HEK293 (cell line): ENCODE data around the gene BRD8.
A peak's percentile ranks its signal among the peaks of the same experiment; 100 is the strongest.
"Not testable (repeated sequence)": the region's sequence is repeated elsewhere in the genome, so short reads cannot be mapped to it uniquely, and the experiment has no call there.

Source experiments
- CTCF ChIA-PET: fragments of 350-600 bp; formaldehyde crosslinking; extraction: SDS; loops from one replicate; lab custom pipeline; 2021; ENCODE audit warnings: antibody characterized with exemption; lab: Yijun Ruan, JAX
- POLR2A ChIA-PET: fragments of 300-600 bp; formaldehyde crosslinking; extraction: SDS; loops from one replicate; lab custom pipeline; 2020; ENCODE audit warnings: antibody characterized with exemption, inconsistent platforms; lab: Yijun Ruan, JAX
- H3K27ac ChIP-seq: fragments of 200-500 bp; sonication (Bioruptor generic); 2 replicates; pipeline ENCODE4 v1.5.1; 2014; ENCODE audit warnings: low read depth, low read length, control low read depth, inconsistent platforms; ENCODE audit errors: extremely low read depth
- H3K36me3 ChIP-seq, 2 experiments: fragments of 200-500 bp in 1 of 2; sonication (Bioruptor generic) in 1 of 2; 1 replicate in 1 of 2; 2 replicates in 1 of 2; pipeline ENCODE4 v1.5.1; 2014 to 2017; ENCODE audit warnings: inconsistent platforms in 2 of 2, low read length in 2 of 2; ENCODE audit not compliant: control insufficient read depth in 2 of 2, insufficient read depth in 1 of 2
- H3K4me1 ChIP-seq: fragments of 200-500 bp; sonication (Bioruptor generic); 2 replicates; pipeline ENCODE4 v1.5.1; 2014; ENCODE audit warnings: mild to moderate bottlenecking, low read length, inconsistent platforms; ENCODE audit not compliant: control insufficient read depth, insufficient read depth
- H3K4me3 ChIP-seq: 2 replicates; pipeline ENCODE4 v1.5.1; 2011; ENCODE audit warnings: low read depth, mild to moderate bottlenecking, control low read depth, low read length, moderate library complexity
- H3K9me3 ChIP-seq: fragments of 200-500 bp; sonication (Bioruptor generic); 2 replicates; pipeline ENCODE4 v1.5.1; 2014; ENCODE audit warnings: low read depth, low read length, inconsistent platforms; ENCODE audit not compliant: control insufficient read depth, insufficient read depth
- HOXD13 ChIP-seq: sonication (generic); formaldehyde crosslinking; IDR thresholded peaks from 2 replicates; pipeline ENCODE4 v1.8.0; 2022; ENCODE audit warnings: missing genetic modification reagents, borderline replicate concordance
- KLF8 ChIP-seq: fragments of 450-650 bp; formaldehyde crosslinking; IDR thresholded peaks from 2 replicates; pipeline ENCODE4 v1.5.1; 2016; ENCODE audit warnings: missing biosample characterization, missing genetic modification characterization
- SALL2 ChIP-seq: fragments of 450-650 bp; formaldehyde crosslinking; IDR thresholded peaks from 2 replicates; pipeline ENCODE4 v1.5.0; 2017; ENCODE audit warnings: missing biosample characterization, mild to moderate bottlenecking, missing genetic modification characterization, borderline replicate concordance
- TRIM28 ChIP-seq: IDR thresholded peaks from 2 replicates; pipeline ENCODE4 v1.6.1; 2011; ENCODE audit warnings: low read length, control low read depth, borderline replicate concordance
- ZBTB10 ChIP-seq: fragments of 450-650 bp; formaldehyde crosslinking; IDR thresholded peaks from 2 replicates; pipeline ENCODE4 v1.5.1; 2016; ENCODE audit warnings: missing biosample characterization, missing genetic modification characterization
- ZBTB17 ChIP-seq: fragments of 450-650 bp; formaldehyde crosslinking; IDR thresholded peaks from 2 replicates; pipeline ENCODE4 v1.5.1; 2016; ENCODE audit warnings: missing biosample characterization, missing genetic modification characterization
- ZNF121 ChIP-seq: fragments of 450-650 bp; formaldehyde crosslinking; IDR thresholded peaks from 2 replicates; pipeline ENCODE4 v1.5.1; 2016; ENCODE audit warnings: missing biosample characterization, missing genetic modification characterization
- ZNF146 ChIP-seq: fragments of 450-650 bp; formaldehyde crosslinking; IDR thresholded peaks from 2 replicates; pipeline ENCODE4 v1.5.1; 2016; ENCODE audit warnings: missing biosample characterization, missing genetic modification characterization
- ZNF157 ChIP-seq: fragments of 450-650 bp; formaldehyde crosslinking; IDR thresholded peaks from 2 replicates; pipeline ENCODE4 v1.5.1; 2016; ENCODE audit warnings: missing biosample characterization, missing genetic modification characterization
- ZNF239 ChIP-seq: fragments of 450-650 bp; formaldehyde crosslinking; IDR thresholded peaks from 2 replicates; pipeline ENCODE4 v1.5.1; 2016; ENCODE audit warnings: missing biosample characterization, missing genetic modification characterization
- ZNF37A ChIP-seq: fragments of 450-650 bp; IDR thresholded peaks from 2 replicates; pipeline ENCODE4 v1.5.1; 2018; ENCODE audit warnings: missing biosample characterization, missing genetic modification characterization
- ZNF394 ChIP-seq: fragments of 450-650 bp; formaldehyde crosslinking; IDR thresholded peaks from 2 replicates; pipeline ENCODE4 v1.5.1; 2016; ENCODE audit warnings: missing biosample characterization, missing genetic modification characterization, mild to moderate bottlenecking, moderate library complexity, borderline replicate concordance
- ZNF423 ChIP-seq: fragments of 450-650 bp; formaldehyde crosslinking; IDR thresholded peaks from 2 replicates; pipeline ENCODE4 v1.5.1; 2016; ENCODE audit warnings: missing biosample characterization, missing genetic modification characterization
- ZNF473 ChIP-seq: fragments of 450-650 bp; formaldehyde crosslinking; IDR thresholded peaks from 2 replicates; pipeline ENCODE4 v1.5.1; 2017; ENCODE audit warnings: missing biosample characterization, missing genetic modification characterization
- ZNF544 ChIP-seq: fragments of 450-650 bp; formaldehyde crosslinking; IDR thresholded peaks from 2 replicates; pipeline ENCODE4 v1.5.0; 2017; ENCODE audit warnings: missing biosample characterization, missing genetic modification characterization
- ZNF596 ChIP-seq: fragments of 450-650 bp; IDR thresholded peaks from 2 replicates; pipeline ENCODE4 v1.5.0; 2018; ENCODE audit warnings: missing biosample characterization, mild to moderate bottlenecking, missing genetic modification characterization, moderate library complexity
- ZNF658 ChIP-seq: fragments of 450-650 bp; formaldehyde crosslinking; IDR thresholded peaks from 2 replicates; pipeline ENCODE4; 2016; ENCODE audit warnings: missing biosample characterization, missing genetic modification characterization
- ZNF664 ChIP-seq: fragments of 450-650 bp; formaldehyde crosslinking; IDR thresholded peaks from 2 replicates; pipeline ENCODE4 v1.5.1; 2016; ENCODE audit warnings: missing biosample characterization, missing genetic modification characterization
- ZNF792 ChIP-seq: fragments of 450-650 bp; formaldehyde crosslinking; IDR thresholded peaks from 2 replicates; pipeline ENCODE4 v1.5.1; 2016; ENCODE audit warnings: missing biosample characterization, missing genetic modification characterization

BRD8 gene

GRCh38 chr5:138210985-138211384, 32.6 kb upstream of the BRD8 start:
- CTCF ChIA-PET: interaction anchor here (1.2 kb wide), 1 partner anchor 12 kb away, joined by 3 read pairs; no protein-coding TSS in a partner anchor
- TF ChIP-seq ZNF146 (tag by site-specific recombination) (peak; percentile 87), ZNF792 (tag by site-specific recombination) (no peak)
- H3K9me3 ChIP-seq: no peaks in the 10 kb centered on the region
- no peak overlapping the region for H3K4me3 ChIP-seq
- no peak overlapping the region for H3K27ac ChIP-seq
- peaks cover 7% of the 10 kb centered on the region; the same call in 1 of the 2 replicates for H3K4me1 ChIP-seq
- H3K36me3 ChIP-seq: peaks cover 39 to 51% of the 10 kb centered on the region in 2 experiments
- POLR2A ChIA-PET: no interaction called here

- H3K27ac ChIP-seq, H3K4me1 ChIP-seq, POLR2A ChIA-PET, H3K4me3 ChIP-seq, CTCF ChIA-PET, H3K9me3 ChIP-seq: not testable (repeated sequence)
- H3K36me3 ChIP-seq: peaks cover 77 to 87% of the 10 kb centered on the region in 2 experiments
Measured at GRCh38 chr5:138193859-138194258, 15.4 kb upstream of the BRD8 start.

GRCh38 chr5:138192826-138193225, 14.4 kb upstream of the BRD8 start:
- ChIA-PET POLR2A (interaction anchor here (0.8 kb wide), 1 partner anchor 20 kb away, joined by 4 read pairs; the partner anchor contains the start of gene CDC23), CTCF (no interaction called here)
- H3K36me3 ChIP-seq: peaks cover 77 to 87% of the 10 kb centered on the region in 2 experiments

GRCh38 chr5:138188626-138189025, 10.2 kb upstream of the BRD8 start:
- ChIA-PET POLR2A (interaction anchor here (1.9 to 2.6 kb wide), 2 partner anchors 10 to 25 kb away, joined by 5 to 11 read pairs; partner anchors contain the start of genes CDC23 and KIF20A), CTCF (interaction anchor here (0.6 to 1.2 kb wide), 6 partner anchors 8 to 689 kb away, joined by 3 to 6 read pairs (median 4); no protein-coding TSS in a partner anchor)
- no peaks in the 10 kb centered on the region for H3K4me1 ChIP-seq
- H3K27ac ChIP-seq: no peak overlapping the region
- no peak overlapping the region for H3K4me3 ChIP-seq
- peaks cover 86 to 95% of the 10 kb centered on the region in 2 experiments for H3K36me3 ChIP-seq
- no peaks in the 10 kb centered on the region for H3K9me3 ChIP-seq
- TF ChIP-seq ZNF239 (tag by site-specific recombination) (no peak), ZBTB17 (tag by site-specific recombination) (0 out of 2 replicates have a peak, but pooled peaks have one; percentile 4)
- TF ChIP-seq, all 188 proteins: peak for 1

More at GRCh38 chr5:138192826-138193225, 14.4 kb upstream of the BRD8 start:
- H3K9me3 ChIP-seq: no peaks in the 10 kb centered on the region
- H3K4me3 ChIP-seq: no peak overlapping the region
- H3K27ac ChIP-seq: no peak overlapping the region
- TF ChIP-seq ZBTB10 (tag by site-specific recombination): no peak
- TF ChIP-seq SALL2 (tag by site-specific recombination): no peak
- no peak for TF ChIP-seq KLF8 (tag by site-specific recombination)
- no peak for TF ChIP-seq ZNF658 (tag by site-specific recombination)
- TF ChIP-seq ZNF394 (tag by site-specific recombination): no peak
- H3K4me1 ChIP-seq: no peaks in the 10 kb centered on the region

- POLR2A ChIA-PET: interaction anchor here (1.5 kb wide), 1 partner anchor 28 kb away, joined by 4 read pairs; the partner anchor contains the start of gene CDC23
- H3K9me3 ChIP-seq: no peaks in the 10 kb centered on the region
- TF ChIP-seq ZNF423: no peak
- TF ChIP-seq ZNF121 (tag by site-specific recombination): no peak
- TF ChIP-seq ZNF473 (tag by site-specific recombination): no peak
- no peak for TF ChIP-seq ZNF37A
- TF ChIP-seq ZNF664 (tag by site-specific recombination): no peak
- TF ChIP-seq ZNF157 (tag by site-specific recombination): no peak
- TF ChIP-seq ZNF596: no peak
- no peak for TF ChIP-seq TRIM28
- no peak for TF ChIP-seq HOXD13 (CRISPR knock-in tag)
- no peak for TF ChIP-seq ZNF544
Measured at GRCh38 chr5:138186002-138186447, 7.6 kb upstream of the BRD8 start.

More at GRCh38 chr5:138186002-138186447, 7.6 kb upstream of the BRD8 start:
- no peak overlapping the region for H3K27ac ChIP-seq
- H3K4me3 ChIP-seq: no peak overlapping the region
- CTCF ChIA-PET: interaction anchor here (0.7 to 2.0 kb wide), 4 partner anchors 19 to 128 kb away, joined by 3 to 5 read pairs (median 4); no protein-coding TSS in a partner anchor
- peaks cover 74 to 98% of the 10 kb centered on the region in 2 experiments for H3K36me3 ChIP-seq
- H3K4me1 ChIP-seq: no peaks in the 10 kb centered on the region
